Measurements from ENCODE around the gene FGF12. TPM values are rescaled to one million over a fixed set of nuclear protein-coding genes. Genes with fewer than 3 reads are reported as not detected.
"Not testable (repeated sequence)": the region's sequence is repeated elsewhere in the genome, so short reads cannot be mapped to it uniquely, and the experiment has no call there.

FGF12 gene
- total and polyA plus RNA-seq, 4 donors, result 34.1 to 113 (median 78.0) TPM

GRCh38 chr3:192611411-192611810 lies 115.9 kb downstream of the FGF12 start:
- H3K9me3 ChIP-seq (ENCODE audit: control insufficient read depth, insufficient read depth, low read length), result no peaks in the 10 kb centered on the region
- H3K4me3 ChIP-seq (ENCODE audit: low read depth, low read length), result no peak overlapping the region
- WGBS (ENCODE audit: insufficient coverage), result no CpG with 5 or more reads among the region's 4 CpGs
- no peaks in the 10 kb centered on the region for H3K36me3 ChIP-seq (ENCODE audit: control insufficient read depth, insufficient read depth, low read length)
- no peak for DNase-seq (ENCODE audit: low read depth in 4 of 6, low spot score in 6 of 6)
- no peaks in the 10 kb centered on the region for H3K4me1 ChIP-seq (ENCODE audit: control insufficient read depth, insufficient read depth, low read length)
- no peaks in the 10 kb centered on the region for H3K27me3 ChIP-seq (ENCODE audit: control insufficient read depth, insufficient read depth, low read length)
- H3K27ac ChIP-seq (ENCODE audit: low read depth, low read length), result no peak overlapping the region

GRCh38 chr3:192608726-192609600 lies 118.4 kb downstream of the FGF12 start:
- no peak overlapping the region for H3K4me3 ChIP-seq (ENCODE audit: low read depth, low read length)
- H3K4me1 ChIP-seq (ENCODE audit: control insufficient read depth, insufficient read depth, low read length), result no peaks in the 10 kb centered on the region
- H3K36me3 ChIP-seq (ENCODE audit: control insufficient read depth, insufficient read depth, low read length), result no peaks in the 10 kb centered on the region
- WGBS (ENCODE audit: insufficient coverage), result 60% methylated on average over 1 of the region's 8 CpGs
- peak in 1 of 6 donors; percentile 59 for DNase-seq (ENCODE audit: low read depth in 4 of 6, low spot score in 6 of 6)
- H3K27ac ChIP-seq (ENCODE audit: low read depth, low read length), result no peak overlapping the region
- H3K9me3 ChIP-seq (ENCODE audit: control insufficient read depth, insufficient read depth, low read length), result no peaks in the 10 kb centered on the region
- no peaks in the 10 kb centered on the region for H3K27me3 ChIP-seq (ENCODE audit: control insufficient read depth, insufficient read depth, low read length)

DNA sequence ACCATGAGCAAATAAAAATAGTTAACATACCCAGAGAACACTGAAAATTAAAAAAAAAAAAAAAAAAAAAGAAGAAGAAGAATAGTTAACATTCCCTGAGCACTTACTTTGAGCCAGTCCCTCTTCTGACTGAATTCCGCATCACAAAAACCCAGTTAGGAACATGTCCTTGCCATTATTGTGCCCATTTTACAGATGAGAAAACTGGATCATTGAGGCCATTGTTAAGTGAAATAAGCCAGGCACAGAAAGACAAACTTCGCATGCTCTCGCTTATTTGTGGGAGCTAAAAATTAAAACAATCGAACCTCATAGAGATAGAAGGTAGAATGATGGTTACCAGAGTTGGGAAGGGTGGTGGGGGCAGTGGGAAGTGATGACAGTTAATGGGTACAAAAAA lies 119.5 kb downstream of the FGF12 start:
- Histone ChIP-seq H3K27me3 (ENCODE audit: control insufficient read depth, insufficient read depth, low read length) (no peaks in the 10 kb centered on the region), H3K9me3 (ENCODE audit: control insufficient read depth, insufficient read depth, low read length) (no peaks in the 10 kb centered on the region), H3K36me3 (ENCODE audit: control insufficient read depth, insufficient read depth, low read length) (no peaks in the 10 kb centered on the region), H3K4me1 (ENCODE audit: control insufficient read depth, insufficient read depth, low read length) (no peaks in the 10 kb centered on the region), H3K4me3 (ENCODE audit: low read depth, low read length) (no peak overlapping the region), H3K27ac (ENCODE audit: low read depth, low read length) (no peak overlapping the region)
- DNase-seq (ENCODE audit: low read depth in 4 of 6, low spot score in 6 of 6), result no peak
- 97% methylated on average over 3 of the region's 4 CpGs for WGBS (ENCODE audit: insufficient coverage)

DNA sequence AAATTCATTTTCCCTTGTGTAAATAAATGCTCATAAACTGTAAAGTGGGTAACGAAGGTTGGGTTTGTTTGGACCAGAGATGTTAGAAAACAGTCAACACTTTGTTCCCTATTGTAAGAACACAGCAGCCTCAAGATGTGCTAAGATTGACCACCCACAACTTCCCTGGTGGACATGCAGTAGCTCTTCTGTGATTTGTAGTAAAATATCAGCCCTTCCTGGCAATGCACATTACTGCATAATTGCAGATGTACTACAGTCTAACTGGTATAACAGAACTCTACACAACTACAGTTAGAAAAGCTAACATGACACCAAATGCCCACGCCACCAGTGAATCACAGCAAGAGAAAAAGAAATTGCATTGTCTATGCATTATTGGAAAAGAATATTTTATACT lies 129.4 kb downstream of the FGF12 start:
- no peak overlapping the region for H3K27ac ChIP-seq (ENCODE audit: low read depth, low read length)
- H3K4me3 ChIP-seq (ENCODE audit: low read depth, low read length), result no peak overlapping the region

DNA sequence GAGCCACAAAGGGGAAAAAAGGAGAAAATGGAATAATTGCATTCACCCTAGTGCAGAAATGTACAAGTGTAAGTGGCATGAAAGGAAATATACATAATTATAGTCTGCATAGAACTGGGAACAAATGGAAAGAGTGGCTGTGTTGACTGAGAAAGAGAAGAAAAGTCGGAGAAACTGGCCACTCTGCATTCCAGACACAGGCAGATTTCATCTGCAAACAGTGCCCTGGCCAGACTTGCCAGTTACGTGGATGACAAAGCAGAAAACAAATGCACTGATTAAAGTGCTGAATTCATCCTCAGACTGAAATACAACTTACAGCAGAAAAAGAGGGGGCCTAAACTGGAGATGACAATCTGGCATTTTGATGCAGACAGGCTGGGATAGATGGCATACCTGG lies 129.8 kb downstream of the FGF12 start:
- Histone ChIP-seq H3K4me1 (ENCODE audit: control insufficient read depth, insufficient read depth, low read length) (no peaks in the 10 kb centered on the region), H3K27ac (ENCODE audit: low read depth, low read length) (no peak overlapping the region), H3K4me3 (ENCODE audit: low read depth, low read length) (no peak overlapping the region), H3K9me3 (ENCODE audit: control insufficient read depth, insufficient read depth, low read length) (no peaks in the 10 kb centered on the region), H3K36me3 (ENCODE audit: control insufficient read depth, insufficient read depth, low read length) (no peaks in the 10 kb centered on the region), H3K27me3 (ENCODE audit: control insufficient read depth, insufficient read depth, low read length) (no peaks in the 10 kb centered on the region)
- no peak for DNase-seq (ENCODE audit: low read depth in 4 of 6, low spot score in 6 of 6)
- WGBS (ENCODE audit: insufficient coverage), result 55% methylated on average over 2 of the region's 2 CpGs

More for the DNA sequence above, 129.4 kb downstream of the FGF12 start:
- H3K9me3 ChIP-seq (ENCODE audit: control insufficient read depth, insufficient read depth, low read length), result no peaks in the 10 kb centered on the region
- H3K36me3 ChIP-seq (ENCODE audit: control insufficient read depth, insufficient read depth, low read length), result no peaks in the 10 kb centered on the region
- WGBS (ENCODE audit: insufficient coverage), result no CpG with 5 or more reads among the region's 2 CpGs
- no peak for DNase-seq (ENCODE audit: low read depth in 4 of 6, low spot score in 6 of 6)
- no peaks in the 10 kb centered on the region for H3K27me3 ChIP-seq (ENCODE audit: control insufficient read depth, insufficient read depth, low read length)
- H3K4me1 ChIP-seq (ENCODE audit: control insufficient read depth, insufficient read depth, low read length), result no peaks in the 10 kb centered on the region

DNA sequence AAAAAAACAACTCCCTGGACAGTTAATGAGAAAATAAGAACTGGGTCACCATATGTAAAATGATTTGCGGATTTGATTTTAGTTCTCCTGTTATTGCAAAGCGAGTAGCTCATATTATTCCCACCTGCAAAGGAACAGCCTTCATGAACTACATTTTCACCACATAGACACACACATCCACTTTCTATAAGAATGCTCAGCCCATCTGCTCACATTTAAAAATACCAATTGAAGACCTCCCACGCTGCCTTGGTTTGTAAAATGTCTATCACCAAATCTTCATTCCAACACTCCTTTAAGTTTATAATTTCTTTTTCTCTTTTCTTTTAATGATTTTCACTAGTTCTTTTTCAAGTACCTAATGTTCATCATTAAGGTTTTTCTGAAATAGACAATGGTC lies 148.6 kb downstream of the FGF12 start:
- Histone ChIP-seq H3K4me1 (ENCODE audit: control insufficient read depth, insufficient read depth, low read length) (no peaks in the 10 kb centered on the region), H3K4me3 (ENCODE audit: low read depth, low read length) (no peak overlapping the region), H3K36me3 (ENCODE audit: control insufficient read depth, insufficient read depth, low read length) (no peaks in the 10 kb centered on the region), H3K9me3 (ENCODE audit: control insufficient read depth, insufficient read depth, low read length) (no peaks in the 10 kb centered on the region), H3K27me3 (ENCODE audit: control insufficient read depth, insufficient read depth, low read length) (no peaks in the 10 kb centered on the region), H3K27ac (ENCODE audit: low read depth, low read length) (no peak overlapping the region)
- DNase-seq (ENCODE audit: low read depth in 4 of 6, low spot score in 6 of 6), result peak in 1 of 6 donors; percentile 16
- 100% methylated on average over 2 of the region's 3 CpGs for WGBS (ENCODE audit: insufficient coverage)

DNA sequence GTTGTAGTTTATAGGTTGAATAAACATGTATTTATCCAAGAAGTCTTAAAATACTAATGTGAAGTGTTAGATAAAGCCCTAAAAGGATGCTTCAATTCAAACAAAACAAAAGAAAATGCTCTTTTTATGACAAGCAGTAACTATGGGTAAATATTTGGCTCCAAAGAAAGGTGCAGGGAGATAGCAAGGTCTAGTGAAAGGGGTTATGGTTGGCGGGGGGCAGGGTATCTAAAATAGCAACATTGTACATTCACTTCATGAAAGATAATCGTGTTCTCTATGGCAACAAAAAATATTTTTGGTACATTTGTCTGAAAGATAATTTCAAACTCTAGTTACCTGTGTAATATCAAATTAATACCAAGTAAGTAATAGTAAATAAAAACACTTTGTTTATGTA lies 149.5 kb downstream of the FGF12 start:
- no peak overlapping the region for H3K4me3 ChIP-seq (ENCODE audit: low read depth, low read length)
- no peaks in the 10 kb centered on the region for H3K4me1 ChIP-seq (ENCODE audit: control insufficient read depth, insufficient read depth, low read length)
- H3K36me3 ChIP-seq (ENCODE audit: control insufficient read depth, insufficient read depth, low read length), result no peaks in the 10 kb centered on the region
- no peaks in the 10 kb centered on the region for H3K9me3 ChIP-seq (ENCODE audit: control insufficient read depth, insufficient read depth, low read length)
- no peak overlapping the region for H3K27ac ChIP-seq (ENCODE audit: low read depth, low read length)
- no CpG with 5 or more reads among the region's 2 CpGs for WGBS (ENCODE audit: insufficient coverage)
- DNase-seq (ENCODE audit: low read depth in 4 of 6, low spot score in 6 of 6), result no peak
- no peaks in the 10 kb centered on the region for H3K27me3 ChIP-seq (ENCODE audit: control insufficient read depth, insufficient read depth, low read length)

GRCh38 chr3:192577271-192577670 lies 150.1 kb downstream of the FGF12 start:
- Histone ChIP-seq H3K4me1 (ENCODE audit: control insufficient read depth, insufficient read depth, low read length) (no peaks in the 10 kb centered on the region), H3K36me3 (ENCODE audit: control insufficient read depth, insufficient read depth, low read length) (no peaks in the 10 kb centered on the region), H3K27me3 (ENCODE audit: control insufficient read depth, insufficient read depth, low read length) (no peaks in the 10 kb centered on the region), H3K4me3 (ENCODE audit: low read depth, low read length) (no peak overlapping the region), H3K9me3 (ENCODE audit: control insufficient read depth, insufficient read depth, low read length) (no peaks in the 10 kb centered on the region), H3K27ac (ENCODE audit: low read depth, low read length) (no peak overlapping the region)
- no CpG with 5 or more reads among the region's 1 CpG for WGBS (ENCODE audit: insufficient coverage)
- DNase-seq (ENCODE audit: low read depth in 4 of 6, low spot score in 6 of 6), result no peak

DNA sequence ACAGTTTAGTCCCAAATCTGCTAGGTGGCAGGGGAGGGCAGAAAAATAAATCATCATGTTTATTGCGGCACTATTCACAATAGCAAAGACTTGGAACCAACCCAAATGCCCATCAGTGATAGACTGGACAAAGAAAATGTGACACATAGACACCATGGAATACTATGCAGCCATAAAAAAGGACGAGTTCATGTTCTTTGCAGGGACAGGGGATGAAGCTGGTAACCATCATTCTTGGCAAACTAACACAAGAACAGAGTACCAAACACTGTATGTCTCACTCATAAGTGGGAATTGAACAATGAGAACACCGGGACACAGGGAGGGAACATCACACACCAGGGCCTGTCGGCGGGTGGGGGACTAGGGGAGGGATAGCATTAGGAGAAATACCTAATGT lies 150.6 kb downstream of the FGF12 start:
- not testable (repeated sequence) for H3K27me3 ChIP-seq (ENCODE audit: control insufficient read depth, insufficient read depth, low read length); H3K4me1 ChIP-seq (ENCODE audit: control insufficient read depth, insufficient read depth, low read length); DNase-seq (ENCODE audit: low read depth in 4 of 6, low spot score in 6 of 6); H3K27ac ChIP-seq (ENCODE audit: low read depth, low read length); H3K36me3 ChIP-seq (ENCODE audit: control insufficient read depth, insufficient read depth, low read length); H3K4me3 ChIP-seq (ENCODE audit: low read depth, low read length); H3K9me3 ChIP-seq (ENCODE audit: control insufficient read depth, insufficient read depth, low read length)
- WGBS (ENCODE audit: insufficient coverage), result 94% methylated on average over 3 of the region's 5 CpGs

- H3K27me3 ChIP-seq (ENCODE audit: control insufficient read depth, insufficient read depth, low read length), result no peaks in the 10 kb centered on the region
Observed at GRCh38 chr3:192575879-192576506, 151.3 kb downstream of the FGF12 start.

More at GRCh38 chr3:192575879-192576506, 151.3 kb downstream of the FGF12 start:
- H3K27ac ChIP-seq (ENCODE audit: low read depth, low read length), result no peak overlapping the region
- H3K9me3 ChIP-seq (ENCODE audit: control insufficient read depth, insufficient read depth, low read length), result no peaks in the 10 kb centered on the region
- no peaks in the 10 kb centered on the region for H3K36me3 ChIP-seq (ENCODE audit: control insufficient read depth, insufficient read depth, low read length)
- no peak for DNase-seq (ENCODE audit: low read depth in 4 of 6, low spot score in 6 of 6)
- H3K4me3 ChIP-seq (ENCODE audit: low read depth, low read length), result no peak overlapping the region
- WGBS (ENCODE audit: insufficient coverage), result no CpG with 5 or more reads among the region's 3 CpGs
- no peaks in the 10 kb centered on the region for H3K4me1 ChIP-seq (ENCODE audit: control insufficient read depth, insufficient read depth, low read length)
